SH-SY5Y (cell line): Measurements from ENCODE around the gene MSI2.

Experiments used
- GATA2 ChIP-seq: IDR thresholded peaks from 2 replicates; pipeline ENCODE4 v1.6.1; 2011; ENCODE audit warnings: mild to moderate bottlenecking, low read depth, low read length
- GATA3 ChIP-seq: IDR thresholded peaks from 2 replicates; pipeline ENCODE4 v1.6.1; 2011; ENCODE audit warnings: low read depth, mild to moderate bottlenecking, low read length, moderate library complexity

Gene MSI2

DNA sequence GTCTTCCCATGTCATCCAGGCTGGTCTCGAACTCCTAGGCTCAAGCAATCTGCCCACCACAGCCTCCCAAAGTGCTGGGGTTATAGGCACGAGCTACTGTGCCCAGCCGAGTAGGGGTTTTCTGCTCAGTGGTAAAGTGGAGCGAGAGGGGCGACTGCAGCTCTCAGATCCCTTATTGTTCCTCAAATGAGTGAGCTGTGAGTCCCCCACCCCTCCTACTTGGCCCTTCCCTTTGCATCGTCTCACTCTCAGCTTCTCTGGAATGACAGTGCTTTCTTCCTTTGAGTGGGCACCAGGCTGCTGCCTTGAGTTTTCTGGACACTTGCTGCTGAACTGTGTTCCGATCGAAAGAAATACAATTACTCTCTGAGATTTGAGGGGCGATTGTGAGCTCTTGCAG is 63.5 kb downstream of the MSI2 start:
- TF ChIP-seq GATA3 = no peak
- TF ChIP-seq GATA2 = no peak

DNA sequence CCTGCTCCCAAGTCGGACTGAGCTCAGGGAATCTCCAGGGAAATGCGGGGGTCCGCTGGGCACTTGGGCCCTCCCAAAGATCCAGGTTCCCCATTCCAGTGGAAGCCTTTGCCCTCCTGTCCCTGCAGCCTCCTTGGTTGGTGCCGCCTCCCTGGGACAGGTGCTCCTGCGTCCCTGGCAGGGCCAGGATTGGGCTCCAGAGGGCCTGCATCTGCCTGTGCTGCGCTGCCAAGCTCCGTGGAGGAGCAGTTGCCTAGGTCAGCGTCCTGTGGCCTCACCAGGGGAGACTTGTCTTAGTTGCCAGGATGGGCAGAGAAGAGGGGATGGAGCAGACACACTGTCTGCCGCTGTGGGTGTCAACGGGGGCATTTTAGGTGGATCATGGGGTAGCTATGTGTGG is 67.1 kb downstream of the MSI2 start:
- TF ChIP-seq GATA2 (no peak), GATA3 (no peak)

DNA sequence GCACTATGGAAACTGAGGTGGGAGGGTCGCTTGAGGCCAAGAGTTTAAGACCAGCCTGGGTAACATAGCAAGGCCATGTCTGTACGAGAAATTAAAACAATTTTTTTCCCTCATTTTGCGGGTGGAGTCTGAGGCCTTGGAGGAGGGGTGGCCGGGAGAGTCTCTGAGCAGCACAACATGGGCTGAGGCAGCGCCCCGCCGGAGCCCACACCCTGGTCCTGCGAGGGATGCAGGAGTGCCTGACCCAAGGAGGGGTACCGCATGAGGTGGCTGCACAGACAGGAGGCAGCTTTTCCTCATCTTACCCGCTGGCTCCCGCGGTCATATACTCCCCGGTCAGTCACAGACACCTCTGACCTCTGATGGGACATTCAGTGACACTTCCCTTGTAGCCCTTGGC is 67.7 kb downstream of the MSI2 start:
- no peak for TF ChIP-seq GATA3
- TF ChIP-seq GATA2 = no peak

DNA sequence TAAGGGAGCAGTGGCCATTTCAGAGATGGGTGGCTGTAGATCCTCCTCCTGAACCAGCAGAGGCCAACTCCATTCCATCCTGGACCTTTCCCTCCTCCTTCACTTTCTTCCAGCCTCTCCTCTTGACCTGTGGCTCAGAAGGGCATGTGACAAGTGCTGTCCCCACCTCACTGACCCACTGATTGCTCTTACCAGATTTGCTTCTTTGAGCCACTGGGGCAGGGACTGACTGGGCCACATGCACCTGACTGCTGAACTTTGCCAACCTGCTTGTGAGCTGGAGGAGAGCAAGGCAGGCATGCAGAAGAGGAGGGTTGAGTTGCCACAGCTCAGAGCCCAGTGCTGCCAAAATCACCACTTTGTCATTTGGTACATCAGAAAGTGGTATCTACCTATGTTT is 68.3 kb downstream of the MSI2 start:
- TF ChIP-seq GATA3 = no peak
- TF ChIP-seq GATA2 = no peak

GRCh38 chr17:57326336-57326735 is 70.0 kb downstream of the MSI2 start:
- TF ChIP-seq GATA2 (no peak), GATA3 (no peak)

- no peak for TF ChIP-seq GATA2
- no peak for TF ChIP-seq GATA3
These were observed 70.4 kb downstream of the MSI2 start for GRCh38 chr17:57326764-57327163.

GRCh38 chr17:57327176-57327970 is 71.0 kb downstream of the MSI2 start:
- no peak for TF ChIP-seq GATA2
- no peak for TF ChIP-seq GATA3

GRCh38 chr17:57328109-57328882 is 72.0 kb downstream of the MSI2 start:
- TF ChIP-seq GATA3 = no peak
- TF ChIP-seq GATA2 = no peak

DNA sequence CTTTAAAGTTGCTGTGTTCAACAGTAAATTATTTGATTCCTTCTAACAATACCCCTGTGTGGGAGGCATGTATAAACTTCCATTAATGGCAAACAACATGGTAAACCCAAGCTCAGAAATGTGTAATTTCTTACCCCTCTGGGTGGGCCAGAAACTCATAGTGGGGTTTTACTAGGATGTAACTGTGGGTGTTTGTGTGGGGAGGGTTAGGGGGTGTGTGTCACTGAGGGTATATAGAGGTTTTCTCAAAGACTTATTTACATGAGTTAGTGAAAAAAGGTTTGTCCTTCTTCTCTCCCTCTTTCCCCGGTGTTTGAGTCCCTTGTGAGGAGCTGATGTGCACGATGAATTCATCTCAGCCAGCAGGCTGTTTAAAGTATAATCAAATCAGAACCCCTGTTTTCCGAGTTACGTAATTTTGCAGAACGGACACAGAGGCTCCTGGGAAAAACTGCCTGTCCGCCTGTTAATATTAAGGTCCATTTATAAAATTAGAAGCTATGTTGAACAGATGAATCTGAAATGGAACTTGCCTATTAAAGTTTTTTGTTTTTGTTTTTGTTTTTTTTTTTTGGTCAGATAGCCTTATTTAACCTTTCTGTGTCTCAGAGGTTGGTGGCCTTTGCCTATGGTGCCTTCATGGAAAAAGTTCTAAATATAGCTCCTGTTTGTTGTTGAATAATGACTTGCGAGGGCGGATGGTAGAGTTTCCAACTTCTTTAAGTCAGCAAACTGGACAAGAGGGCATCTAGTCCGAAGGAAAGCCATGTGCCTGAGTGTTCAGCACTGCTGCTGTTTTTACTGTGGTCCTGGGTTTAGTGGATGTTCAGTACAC is 73.3 kb downstream of the MSI2 start:
- TF ChIP-seq GATA2 (no peak), GATA3 (no peak)

GRCh38 chr17:57330587-57330986 is 74.3 kb downstream of the MSI2 start:
- TF ChIP-seq GATA3 (no peak), GATA2 (no peak)

GRCh38 chr17:57331423-57331822 is 75.1 kb downstream of the MSI2 start:
- TF ChIP-seq GATA3 (no peak), GATA2 (no peak)

GRCh38 chr17:57332501-57332900 is 76.2 kb downstream of the MSI2 start:
- TF ChIP-seq GATA3 (no peak), GATA2 (no peak)

DNA sequence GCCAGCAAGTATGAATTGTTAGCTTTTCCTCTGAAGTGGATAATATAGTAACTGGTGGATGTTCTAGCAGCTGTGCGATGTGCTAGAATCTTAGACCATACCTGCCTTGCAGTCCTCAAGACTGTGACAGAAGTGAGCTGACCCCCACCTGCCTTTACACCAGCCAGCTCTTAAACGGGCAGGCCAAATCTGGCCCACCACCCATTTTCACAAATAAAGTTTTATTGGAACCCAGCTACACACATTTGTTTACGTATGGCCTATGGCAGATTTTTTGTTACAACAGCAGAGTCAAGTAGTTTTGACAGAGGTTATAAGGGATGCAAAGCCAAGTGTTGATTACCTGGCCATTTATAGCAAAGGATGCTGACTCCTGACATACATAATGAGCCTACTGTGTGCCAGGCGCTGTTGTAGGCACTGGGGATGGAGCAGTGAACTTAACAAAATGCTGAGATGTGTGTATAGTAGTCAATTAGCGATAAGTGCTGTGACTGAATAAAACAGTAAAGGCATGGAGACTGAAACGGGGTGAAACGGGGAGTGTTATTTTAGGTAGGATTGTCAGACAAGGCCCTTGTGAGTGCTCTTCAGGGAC is 79.0 kb downstream of the MSI2 start:
- no peak for TF ChIP-seq GATA3
- no peak for TF ChIP-seq GATA2

GRCh38 chr17:57337390-57337789 is 81.1 kb downstream of the MSI2 start:
- TF ChIP-seq GATA3 (no peak), GATA2 (no peak)
